ENCODE results near the gene SYK. TPM values are rescaled to one million over a fixed set of nuclear protein-coding genes. Genes with fewer than 3 reads are reported as not detected.

The SYK gene
- polyA plus RNA-seq, 1 donor, result 2.5 TPM

- DNase-seq (ENCODE audit: low read depth), result no peak
These were observed 143.7 kb downstream of the SYK start for GRCh38 chr9:90945336-90945735.

- DNase-seq (ENCODE audit: low read depth), result no peak
These were observed 145.4 kb downstream of the SYK start for GRCh38 chr9:90946982-90947381.

Other genes with a start within 250 kb of the SYK start
- 0.61 TPM for gene DIRAS2, start 159.0 kb upstream of the SYK start, polyA plus RNA-seq (ENCODE audit: insufficient read length)

All from forelimb muscle (tissue), 1 donor.